ENCODE results near the gene BCAS1.

The BCAS1 gene

DNA sequence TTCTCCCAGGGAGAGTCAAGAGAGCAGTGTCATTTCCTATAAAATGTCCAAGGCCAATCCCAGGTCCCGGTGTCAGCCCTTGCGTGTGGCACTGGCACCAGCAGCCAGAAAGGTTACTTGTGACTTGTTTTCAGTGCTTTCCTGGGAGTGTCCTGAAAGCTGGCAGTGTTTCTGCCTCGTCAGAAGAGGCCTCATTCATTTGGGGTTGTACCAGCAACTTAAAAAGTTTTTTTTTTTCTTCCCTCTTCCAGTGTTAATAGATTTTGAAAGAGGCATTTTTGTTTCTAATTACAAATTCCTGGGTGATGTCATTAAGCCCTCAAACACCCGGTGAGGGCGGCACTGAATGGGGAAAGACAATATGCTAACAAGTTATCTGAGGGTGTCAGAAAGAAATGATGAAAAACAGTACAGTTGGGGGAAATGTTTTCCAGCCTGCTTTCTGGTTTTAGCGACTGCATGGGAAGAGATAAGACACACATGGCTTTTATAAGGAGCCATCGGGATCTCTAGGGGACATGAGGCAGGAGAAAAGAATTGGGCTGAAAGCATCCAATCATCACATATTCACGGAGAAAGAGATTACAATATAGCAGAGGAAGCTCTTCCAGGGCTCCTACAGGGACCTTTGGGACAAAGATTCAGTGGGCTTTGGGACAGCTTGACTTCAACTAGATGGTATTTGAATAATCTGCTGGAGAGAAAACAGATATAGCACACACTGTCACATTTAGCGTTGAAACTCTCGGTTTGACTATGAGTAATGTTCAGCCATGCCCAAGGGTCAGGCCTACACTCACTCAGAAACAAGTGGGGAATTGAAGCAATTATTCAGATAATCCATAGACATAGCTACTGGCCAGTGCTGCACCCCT lies 153.0 kb downstream of the BCAS1 start:
- DNase-seq (ENCODE audit: low read depth): peak; percentile 46
- TF ChIP-seq, protein P1, sequence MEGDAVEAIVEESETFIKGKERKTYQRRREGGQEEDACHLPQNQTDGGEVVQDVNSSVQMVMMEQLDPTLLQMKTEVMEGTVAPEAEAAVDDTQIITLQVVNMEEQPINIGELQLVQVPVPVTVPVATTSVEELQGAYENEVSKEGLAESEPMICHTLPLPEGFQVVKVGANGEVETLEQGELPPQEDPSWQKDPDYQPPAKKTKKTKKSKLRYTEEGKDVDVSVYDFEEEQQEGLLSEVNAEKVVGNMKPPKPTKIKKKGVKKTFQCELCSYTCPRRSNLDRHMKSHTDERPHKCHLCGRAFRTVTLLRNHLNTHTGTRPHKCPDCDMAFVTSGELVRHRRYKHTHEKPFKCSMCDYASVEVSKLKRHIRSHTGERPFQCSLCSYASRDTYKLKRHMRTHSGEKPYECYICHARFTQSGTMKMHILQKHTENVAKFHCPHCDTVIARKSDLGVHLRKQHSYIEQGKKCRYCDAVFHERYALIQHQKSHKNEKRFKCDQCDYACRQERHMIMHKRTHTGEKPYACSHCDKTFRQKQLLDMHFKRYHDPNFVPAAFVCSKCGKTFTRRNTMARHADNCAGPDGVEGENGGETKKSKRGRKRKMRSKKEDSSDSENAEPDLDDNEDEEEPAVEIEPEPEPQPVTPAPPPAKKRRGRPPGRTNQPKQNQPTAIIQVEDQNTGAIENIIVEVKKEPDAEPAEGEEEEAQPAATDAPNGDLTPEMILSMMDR (IDR thresholded peaks at IDR 0.05; ENCODE audit: insufficient read depth, low read depth, low read length, missing control alignments): no peak
- H3K4me3 ChIP-seq (ENCODE audit: low read length): no peak overlapping the region

DNA sequence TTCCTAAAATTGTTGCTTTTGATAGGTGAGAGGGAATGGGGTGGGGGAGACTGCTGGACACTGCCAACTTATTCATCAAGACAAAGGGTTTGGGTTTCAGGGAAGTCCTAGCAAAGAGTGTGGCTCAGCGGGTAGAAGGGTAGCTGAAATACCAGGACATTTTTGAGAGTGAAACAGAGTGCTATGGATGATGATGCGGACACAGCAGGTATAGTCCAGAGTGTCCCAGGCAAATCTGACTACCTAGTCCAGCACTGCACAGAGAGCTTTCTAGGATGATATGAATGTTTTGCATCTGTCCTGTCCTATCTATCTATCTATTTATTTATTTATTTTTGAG lies 154.3 kb downstream of the BCAS1 start:
- TF ChIP-seq, protein P1 (IDR thresholded peaks at IDR 0.05; ENCODE audit: insufficient read depth, low read depth, low read length, missing control alignments): no peak
- H3K4me3 ChIP-seq (ENCODE audit: low read length): no peak overlapping the region
- DNase-seq (ENCODE audit: low read depth): no peak

DNA sequence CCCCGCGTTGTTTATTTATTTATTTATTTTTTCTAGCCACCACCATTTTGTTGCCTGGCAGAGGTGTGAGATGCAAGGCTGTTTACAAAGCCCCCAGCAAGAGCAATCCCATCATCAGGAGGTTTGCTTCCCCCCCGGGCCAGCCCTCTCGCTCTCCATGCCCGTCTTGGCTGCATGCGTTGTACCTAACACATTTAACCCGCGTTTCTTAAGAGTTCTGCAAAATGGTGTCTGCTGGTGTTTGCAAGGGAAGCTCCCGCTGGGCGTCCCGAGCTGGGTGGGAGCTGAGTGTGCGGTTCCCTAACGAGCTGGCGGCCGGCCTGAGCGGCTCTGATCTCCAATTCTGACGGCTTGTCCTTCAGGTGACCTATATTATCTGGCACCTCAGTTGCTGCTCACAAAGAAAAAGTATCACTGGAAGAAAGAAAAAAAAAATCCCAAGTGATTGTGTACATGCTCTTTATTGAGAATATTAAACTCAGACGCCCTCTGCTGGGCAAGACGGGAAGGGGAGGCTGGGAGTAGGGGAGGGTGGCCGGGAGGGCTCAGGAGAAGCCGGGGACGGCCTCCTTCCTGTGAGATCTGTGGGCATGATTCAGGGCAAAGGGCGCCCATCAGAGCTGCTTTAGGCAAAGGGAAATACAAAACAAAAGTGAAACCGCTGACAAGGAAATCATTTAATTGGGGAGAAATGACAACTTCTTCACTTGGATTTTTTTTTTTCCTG lies 154.8 kb downstream of the BCAS1 start:
- DNase-seq (ENCODE audit: low read depth): peak; percentile 86
- H3K4me3 ChIP-seq (ENCODE audit: low read length): peak overlapping the region; percentile 50
- TF ChIP-seq, protein P1 (IDR thresholded peaks at IDR 0.05; ENCODE audit: insufficient read depth, low read depth, low read length, missing control alignments): peak; percentile 86

DNA sequence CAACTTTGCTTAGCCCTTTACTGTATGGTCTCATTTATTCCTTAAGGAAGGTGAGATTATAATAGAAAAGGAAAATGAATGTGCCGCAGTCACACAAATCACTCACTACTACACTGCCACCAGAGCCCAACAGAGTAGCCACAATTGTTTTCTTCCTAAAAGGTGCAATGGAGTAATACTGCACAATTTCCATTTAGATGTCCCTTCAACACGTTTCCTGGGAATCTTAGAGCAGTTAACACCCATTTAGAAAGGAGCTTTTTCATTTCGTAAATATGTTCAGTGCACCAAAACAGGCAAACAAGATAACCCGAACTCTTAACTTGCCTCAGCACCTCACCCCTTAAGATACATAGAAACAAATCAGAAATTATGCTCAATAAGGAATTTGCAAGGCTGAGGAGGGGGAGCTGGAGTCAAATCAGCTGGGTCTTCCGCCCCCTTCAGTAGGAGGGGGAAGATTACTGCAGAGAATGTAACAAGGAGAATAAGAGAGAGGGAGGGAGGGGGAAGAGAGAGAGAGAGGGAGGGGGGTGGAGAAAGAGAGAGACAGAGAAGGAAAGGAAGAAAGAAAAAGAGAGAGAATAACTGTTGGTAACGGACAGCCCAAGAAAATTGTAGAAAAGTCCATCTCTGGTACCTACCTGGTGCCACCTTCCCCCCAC lies 155.5 kb downstream of the BCAS1 start:
- TF ChIP-seq, protein P1 (IDR thresholded peaks at IDR 0.05; ENCODE audit: insufficient read depth, low read depth, low read length, missing control alignments): no peak
- H3K4me3 ChIP-seq (ENCODE audit: low read length): peak overlapping the region; percentile 50
- DNase-seq (ENCODE audit: low read depth): no peak

DNA sequence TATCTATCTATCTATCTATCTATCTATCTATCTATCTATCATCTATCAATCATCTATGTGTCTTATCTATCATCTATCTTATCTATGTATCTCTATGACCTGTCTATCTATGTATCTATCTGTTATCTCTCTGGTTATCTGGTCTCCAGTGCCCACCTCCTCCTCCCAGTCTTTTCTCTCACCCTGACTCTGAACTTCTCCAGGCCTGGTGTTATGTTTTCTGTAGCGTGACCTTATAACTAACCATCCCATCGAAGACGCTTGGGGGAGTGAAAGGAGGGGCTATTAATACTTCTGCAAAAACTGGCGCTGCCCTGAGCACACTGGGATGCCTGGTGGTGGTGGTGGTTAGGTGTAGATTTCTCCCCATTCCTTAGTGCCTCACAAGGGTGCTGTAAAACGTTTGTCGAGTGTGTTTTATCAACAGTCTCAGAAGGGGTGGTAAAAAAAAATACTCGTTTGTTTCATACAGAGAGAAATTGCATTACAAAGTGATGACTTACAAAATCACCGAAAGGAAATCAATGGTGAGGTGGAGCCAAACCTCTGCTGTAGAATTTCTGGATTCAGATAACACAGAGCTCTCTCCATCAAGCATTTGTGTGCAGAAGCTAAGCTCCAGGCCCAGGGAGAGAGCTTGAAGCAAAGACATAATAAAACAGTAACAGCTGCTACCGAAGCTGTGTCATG lies 156.2 kb downstream of the BCAS1 start:
- no peak overlapping the region for H3K4me3 ChIP-seq (ENCODE audit: low read length)
- TF ChIP-seq, protein P1 (IDR thresholded peaks at IDR 0.05; ENCODE audit: insufficient read depth, low read depth, low read length, missing control alignments): no peak
- DNase-seq (ENCODE audit: low read depth): no peak

DNA sequence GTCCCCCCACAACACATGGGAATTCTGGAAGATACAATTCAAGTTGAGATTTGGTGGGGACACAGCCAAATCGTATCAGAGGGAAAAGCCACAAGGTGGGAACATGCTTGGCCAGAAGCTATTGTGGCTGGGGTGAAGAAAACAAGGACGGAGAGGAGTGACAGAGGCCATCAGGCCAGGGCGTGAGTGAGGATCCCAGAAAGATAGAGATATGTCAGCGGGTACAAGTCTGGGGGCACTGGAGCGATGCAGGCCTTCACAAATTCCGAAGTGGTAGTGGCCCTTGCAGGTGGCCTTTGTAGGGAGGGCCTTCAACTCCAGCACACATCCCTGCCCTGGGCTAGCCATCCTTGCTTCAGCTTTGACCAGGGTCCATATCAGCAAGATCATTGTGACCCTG lies 159.1 kb downstream of the BCAS1 start:
- TF ChIP-seq, protein P1 (IDR thresholded peaks at IDR 0.05; ENCODE audit: insufficient read depth, low read depth, low read length, missing control alignments): no peak
- H3K4me3 ChIP-seq (ENCODE audit: low read length): no peak overlapping the region
- no peak for DNase-seq (ENCODE audit: low read depth)
